Measurements from ENCODE around the gene KIF16B.
"Not testable (repeated sequence)": the region's sequence is repeated elsewhere in the genome, so short reads cannot be mapped to it uniquely, and the experiment has no call there.

Gene KIF16B

DNA sequence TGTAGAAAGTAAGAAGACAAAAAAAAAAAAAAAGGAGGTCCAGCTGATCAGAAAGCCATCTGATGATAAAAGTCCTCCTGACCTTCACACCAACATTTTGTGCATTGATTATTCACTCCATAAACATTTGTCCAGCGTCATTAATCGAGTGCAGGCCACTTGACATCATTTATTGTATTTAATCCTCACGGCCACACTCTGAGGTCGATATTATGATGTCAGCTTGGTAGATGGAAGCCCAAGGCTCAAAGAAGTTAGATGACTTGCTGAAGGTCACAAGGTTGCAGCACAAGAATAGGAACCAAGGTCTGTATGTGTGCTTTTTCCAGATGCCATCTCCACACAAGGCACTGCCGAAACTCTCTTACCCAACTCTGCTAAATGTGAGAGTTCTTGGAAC lies 328.4 kb downstream of the KIF16B start:
- no peak for DNase-seq

DNA sequence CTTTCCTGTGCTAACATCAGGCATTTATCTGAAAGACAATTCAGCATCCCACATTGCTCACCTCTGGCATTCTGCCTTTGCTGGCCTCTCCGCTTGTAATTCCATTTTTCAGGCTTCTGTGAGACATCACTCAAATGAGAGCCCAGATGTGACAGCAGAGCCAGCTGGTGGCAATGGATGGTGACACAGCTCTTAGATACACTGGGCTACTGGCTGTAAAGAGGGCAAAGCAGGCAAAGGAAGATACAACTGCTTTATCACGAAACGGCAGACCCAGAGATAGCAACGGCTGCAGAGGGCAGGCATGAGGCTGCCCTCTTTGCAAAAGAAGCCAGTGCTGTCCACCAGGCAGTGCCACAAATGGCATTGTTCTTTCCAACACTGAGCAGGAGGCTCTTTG lies 329.8 kb downstream of the KIF16B start:
- peak in 3 of 14 donors; percentile 4 to 31 (median 7) for DNase-seq

DNA sequence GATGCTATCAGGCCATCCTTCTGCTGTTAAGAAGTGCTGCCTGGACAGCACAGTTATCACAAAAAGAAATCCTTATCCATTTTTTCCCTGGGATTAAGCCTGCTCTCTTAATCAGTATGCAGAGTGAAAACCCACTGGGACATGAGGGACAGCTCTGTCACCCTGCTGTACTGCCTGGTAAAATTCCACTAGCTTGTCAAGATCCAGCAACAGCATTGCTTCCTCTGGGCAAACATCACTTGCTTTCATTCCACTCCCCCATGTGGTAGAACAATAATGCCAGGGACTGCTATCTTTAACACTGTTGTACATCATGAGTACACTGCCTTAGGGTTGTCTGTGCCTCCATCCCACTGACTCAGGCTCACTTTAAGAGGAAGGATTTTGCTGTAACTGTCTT lies 331.3 kb downstream of the KIF16B start:
- peak in 1 of 14 donors; percentile 17 for DNase-seq

DNA sequence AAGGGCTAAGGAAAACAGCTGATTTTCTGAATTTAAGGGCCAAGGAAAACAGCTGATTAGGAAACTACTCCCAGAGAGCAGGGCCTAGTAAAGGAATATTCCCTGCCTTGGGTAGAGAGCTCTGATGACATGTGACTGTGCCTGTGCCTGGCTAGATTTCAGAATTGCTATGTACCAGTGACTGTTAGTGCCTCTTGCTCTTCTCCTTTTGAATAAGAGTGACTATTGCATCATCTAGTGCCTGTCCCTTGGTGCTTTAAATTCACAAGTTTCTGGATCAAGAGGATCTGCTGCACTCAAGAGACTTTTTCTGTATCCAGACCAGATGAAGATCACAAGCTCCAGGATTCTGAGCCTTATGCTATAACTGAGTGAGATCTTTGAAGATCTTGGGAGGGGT lies 332.9 kb downstream of the KIF16B start:
- no peak for DNase-seq

DNA sequence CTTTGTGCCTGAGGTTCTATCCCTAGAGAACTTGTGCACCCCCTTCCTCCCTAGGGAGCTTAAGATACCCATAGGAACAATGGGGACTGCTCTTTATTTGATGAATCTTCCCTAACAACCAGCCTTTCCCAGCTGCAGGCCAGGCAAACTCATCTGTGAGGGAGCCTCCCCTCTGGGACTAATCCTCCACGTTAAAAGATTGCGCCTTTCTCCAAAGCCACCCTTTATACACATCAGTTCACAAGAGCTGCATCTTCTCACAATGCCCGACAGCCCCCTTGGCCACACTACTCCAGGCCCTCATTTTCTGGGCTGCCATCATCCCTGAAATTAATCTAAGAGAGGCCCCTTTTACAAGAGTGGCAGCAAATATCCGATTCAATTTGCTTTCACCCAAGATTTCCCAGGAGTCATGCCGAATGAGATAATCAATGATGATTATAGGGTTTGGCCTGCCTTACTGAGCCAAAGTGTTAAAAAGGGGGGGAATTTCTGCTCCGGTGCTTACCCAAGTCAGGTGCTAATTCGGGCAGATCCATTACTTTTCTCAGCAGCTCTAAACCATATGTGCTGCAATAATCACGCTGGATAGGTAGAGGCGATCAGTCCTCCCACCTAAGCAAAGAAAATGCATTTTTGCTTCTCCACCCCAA lies 336.5 kb downstream of the KIF16B start:
- no peak for DNase-seq

DNA sequence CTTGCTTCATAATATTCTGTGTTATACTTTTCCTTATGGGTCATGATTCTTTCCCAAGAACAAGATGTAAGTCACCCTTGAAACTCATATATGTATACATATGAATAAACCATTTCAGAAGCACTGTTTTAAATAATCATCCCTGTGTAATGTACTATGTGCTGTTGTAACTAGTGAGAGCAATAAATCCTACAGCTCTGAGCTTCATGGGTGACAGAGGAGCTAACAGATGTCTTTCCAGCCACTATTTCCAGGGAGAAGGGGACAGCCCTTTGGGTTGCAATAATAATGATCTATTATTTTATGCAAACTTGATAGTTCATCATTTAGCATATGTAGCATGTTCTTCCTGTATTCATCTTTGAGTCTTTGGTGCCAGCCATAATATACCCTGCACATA lies 342.8 kb downstream of the KIF16B start:
- DNase-seq: no peak

DNA sequence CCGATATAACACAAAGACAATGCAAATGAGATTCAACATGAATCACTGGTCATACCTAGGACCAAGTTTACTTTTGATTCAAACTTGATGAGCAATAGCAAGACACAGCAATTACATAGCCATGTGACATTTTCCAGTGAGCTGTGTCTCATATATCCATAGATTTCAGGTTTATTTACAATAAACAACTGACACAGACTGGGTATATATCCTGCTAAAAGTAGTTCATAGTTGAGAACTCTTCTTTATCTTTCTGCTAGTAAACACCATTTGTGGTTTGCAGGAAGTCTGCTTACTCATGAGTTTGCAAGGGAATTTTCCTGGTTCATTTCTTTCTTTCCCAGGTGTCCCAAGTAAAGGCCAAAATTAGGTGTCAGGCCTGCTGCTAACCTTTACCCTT lies 343.4 kb downstream of the KIF16B start:
- DNase-seq: no peak

DNA sequence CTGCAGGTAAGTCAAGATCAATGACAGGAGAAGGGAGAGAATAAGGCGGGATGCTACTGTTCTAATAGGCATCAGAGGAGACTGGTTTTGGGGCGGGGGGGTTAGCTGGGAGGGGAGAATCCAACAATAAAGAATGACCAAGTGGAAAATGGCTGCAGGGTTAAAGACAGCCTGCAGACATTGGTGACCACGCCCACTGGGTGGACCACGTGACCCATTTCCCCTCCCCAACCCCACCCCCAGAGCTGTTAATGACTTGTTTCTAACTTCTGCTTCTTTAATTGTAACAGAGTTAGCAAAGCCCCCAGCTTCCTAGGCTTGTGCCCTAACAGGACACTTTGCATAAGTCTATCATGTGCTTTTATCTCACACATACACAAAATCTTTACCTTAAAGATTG lies 344.5 kb downstream of the KIF16B start:
- no peak for DNase-seq

DNA sequence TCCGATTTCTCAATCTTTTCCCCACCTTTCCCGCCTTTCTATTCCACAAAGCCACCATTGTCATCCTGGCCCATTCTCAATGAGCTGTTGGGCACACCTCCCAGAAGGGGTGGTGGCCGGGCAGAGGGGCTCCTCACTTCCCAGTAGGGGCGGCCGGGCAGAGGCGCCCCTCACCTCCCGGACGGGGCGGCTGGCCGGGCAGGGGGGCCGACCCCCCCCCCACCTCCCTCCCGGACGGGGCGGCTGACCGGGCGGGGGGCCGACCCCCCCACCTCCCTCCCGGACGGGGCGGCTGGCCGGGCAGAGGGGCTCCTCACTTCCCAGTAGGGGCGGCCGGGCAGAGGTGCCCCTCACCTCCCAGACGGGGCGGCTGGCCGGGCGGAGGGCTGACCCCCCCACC lies 346.3 kb downstream of the KIF16B start:
- DNase-seq: not testable (repeated sequence)

DNA sequence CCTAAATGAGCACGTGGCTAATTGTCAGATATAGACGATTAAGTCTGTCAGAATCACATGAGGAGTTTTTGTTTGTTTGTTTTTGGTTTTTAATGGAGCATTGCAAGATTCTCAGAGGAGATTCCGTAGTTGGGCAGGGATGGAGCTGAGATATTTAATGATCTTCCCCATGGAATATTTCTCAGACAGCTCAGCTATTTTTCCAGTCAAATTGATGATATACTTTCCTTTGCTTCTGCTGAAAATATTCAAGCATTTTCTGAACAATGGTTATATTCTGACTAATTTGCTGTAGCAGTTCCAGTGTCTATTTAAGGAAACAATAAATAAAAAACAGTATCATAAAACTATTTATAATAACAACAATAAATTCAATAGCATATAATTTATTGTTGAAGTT lies 348.4 kb downstream of the KIF16B start:
- no peak for DNase-seq

DNA sequence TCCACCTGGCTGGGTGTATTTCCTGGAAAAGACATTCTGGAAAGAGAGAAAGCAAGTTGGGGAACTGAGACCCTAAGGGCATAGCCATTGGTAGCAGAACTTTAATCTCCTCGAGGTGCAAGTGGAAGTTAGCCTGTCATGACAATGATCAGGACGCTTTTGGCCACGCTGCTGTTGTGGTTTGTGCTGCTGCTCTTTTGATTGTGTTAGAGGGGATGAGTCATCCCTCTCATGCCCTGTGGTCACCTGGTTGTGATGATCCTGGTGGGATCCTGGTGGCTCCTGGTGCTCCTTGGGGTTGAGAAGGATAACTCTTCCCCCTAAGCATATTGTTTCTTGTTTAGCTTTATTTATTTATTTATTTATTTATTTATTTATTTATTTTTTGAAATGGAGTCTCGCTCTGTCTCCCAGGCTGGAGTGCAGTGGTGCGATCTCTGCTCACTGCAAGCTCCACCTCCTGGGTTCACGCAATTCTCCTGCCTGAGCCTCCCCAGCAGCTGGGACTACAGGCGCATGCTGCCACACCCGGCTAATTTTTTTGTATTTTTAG lies 350.3 kb downstream of the KIF16B start:
- no peak for DNase-seq

Data from C1 segment of cervical spinal cord (tissue), 14 donors.